ENCODE measurements around the gene RGP1.

DNA sequence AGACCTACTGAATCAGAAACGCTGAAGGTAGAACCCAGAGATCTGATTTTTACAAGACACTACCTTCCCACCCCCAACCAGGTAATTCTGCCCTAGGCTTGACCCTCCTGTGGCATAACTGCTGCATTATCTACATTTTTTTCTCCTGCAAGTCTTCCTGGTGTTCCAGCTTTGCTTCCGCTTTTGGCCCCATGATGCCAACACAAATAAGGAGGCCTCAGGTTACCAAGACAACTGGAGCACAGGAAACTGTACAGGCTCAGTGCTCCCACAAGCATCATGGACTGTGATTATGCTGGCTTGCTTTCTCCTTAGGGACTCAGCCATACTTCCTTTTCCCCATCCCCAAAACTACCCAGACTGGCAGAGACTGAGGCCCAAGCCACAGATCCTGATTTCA, 11.6 kb downstream of the RGP1 start:
- TF ChIP-seq EP300 (IDR thresholded peaks at IDR 0.05): no peak
- TF ChIP-seq, protein P1, sequence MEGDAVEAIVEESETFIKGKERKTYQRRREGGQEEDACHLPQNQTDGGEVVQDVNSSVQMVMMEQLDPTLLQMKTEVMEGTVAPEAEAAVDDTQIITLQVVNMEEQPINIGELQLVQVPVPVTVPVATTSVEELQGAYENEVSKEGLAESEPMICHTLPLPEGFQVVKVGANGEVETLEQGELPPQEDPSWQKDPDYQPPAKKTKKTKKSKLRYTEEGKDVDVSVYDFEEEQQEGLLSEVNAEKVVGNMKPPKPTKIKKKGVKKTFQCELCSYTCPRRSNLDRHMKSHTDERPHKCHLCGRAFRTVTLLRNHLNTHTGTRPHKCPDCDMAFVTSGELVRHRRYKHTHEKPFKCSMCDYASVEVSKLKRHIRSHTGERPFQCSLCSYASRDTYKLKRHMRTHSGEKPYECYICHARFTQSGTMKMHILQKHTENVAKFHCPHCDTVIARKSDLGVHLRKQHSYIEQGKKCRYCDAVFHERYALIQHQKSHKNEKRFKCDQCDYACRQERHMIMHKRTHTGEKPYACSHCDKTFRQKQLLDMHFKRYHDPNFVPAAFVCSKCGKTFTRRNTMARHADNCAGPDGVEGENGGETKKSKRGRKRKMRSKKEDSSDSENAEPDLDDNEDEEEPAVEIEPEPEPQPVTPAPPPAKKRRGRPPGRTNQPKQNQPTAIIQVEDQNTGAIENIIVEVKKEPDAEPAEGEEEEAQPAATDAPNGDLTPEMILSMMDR (IDR thresholded peaks at IDR 0.05): no peak
- TF ChIP-seq POLR2A (IDR thresholded peaks at IDR 0.05): no peak

All from stomach (tissue), 4 donors.